C1 segment of cervical spinal cord (tissue), 14 donors: Measurements from ENCODE around the gene LSM11.

Source experiments
- DNase-seq, 14 donors: peaks; one replicate each; lab custom pipeline; 2025; lab: John Stamatoyannopoulos, UW

LSM11 gene

GRCh38 chr5:157767689-157768088 lies 24.2 kb downstream of the LSM11 start:
- no peak for DNase-seq

GRCh38 chr5:157770665-157771064 lies 27.2 kb downstream of the LSM11 start:
- DNase-seq: no peak

- DNase-seq: no peak
Measured at GRCh38 chr5:157772127-157772526, 28.6 kb downstream of the LSM11 start.

GRCh38 chr5:157778121-157778805 lies 34.8 kb downstream of the LSM11 start:
- no peak for DNase-seq

GRCh38 chr5:157779221-157779620 lies 35.7 kb downstream of the LSM11 start:
- no peak for DNase-seq

GRCh38 chr5:157785801-157786200 lies 42.3 kb downstream of the LSM11 start:
- no peak for DNase-seq

GRCh38 chr5:157793301-157793700 lies 49.8 kb downstream of the LSM11 start:
- DNase-seq: no peak

GRCh38 chr5:157799578-157799977 lies 56.1 kb downstream of the LSM11 start:
- no peak for DNase-seq

GRCh38 chr5:157800137-157800536 lies 56.6 kb downstream of the LSM11 start:
- DNase-seq: no peak

GRCh38 chr5:157802736-157803135 lies 59.2 kb downstream of the LSM11 start:
- no peak for DNase-seq

- no peak for DNase-seq
Measured at GRCh38 chr5:157808043-157808442, 64.5 kb downstream of the LSM11 start.
